AG08395 (cell line): ENCODE results near the gene AGAP1.

Experiments used
- DNase-seq: peaks from one replicate; pipeline ENCODE4 v3.0.0; 2012; ENCODE audit warnings: mixed read lengths, low spot score

AGAP1 gene

DNA sequence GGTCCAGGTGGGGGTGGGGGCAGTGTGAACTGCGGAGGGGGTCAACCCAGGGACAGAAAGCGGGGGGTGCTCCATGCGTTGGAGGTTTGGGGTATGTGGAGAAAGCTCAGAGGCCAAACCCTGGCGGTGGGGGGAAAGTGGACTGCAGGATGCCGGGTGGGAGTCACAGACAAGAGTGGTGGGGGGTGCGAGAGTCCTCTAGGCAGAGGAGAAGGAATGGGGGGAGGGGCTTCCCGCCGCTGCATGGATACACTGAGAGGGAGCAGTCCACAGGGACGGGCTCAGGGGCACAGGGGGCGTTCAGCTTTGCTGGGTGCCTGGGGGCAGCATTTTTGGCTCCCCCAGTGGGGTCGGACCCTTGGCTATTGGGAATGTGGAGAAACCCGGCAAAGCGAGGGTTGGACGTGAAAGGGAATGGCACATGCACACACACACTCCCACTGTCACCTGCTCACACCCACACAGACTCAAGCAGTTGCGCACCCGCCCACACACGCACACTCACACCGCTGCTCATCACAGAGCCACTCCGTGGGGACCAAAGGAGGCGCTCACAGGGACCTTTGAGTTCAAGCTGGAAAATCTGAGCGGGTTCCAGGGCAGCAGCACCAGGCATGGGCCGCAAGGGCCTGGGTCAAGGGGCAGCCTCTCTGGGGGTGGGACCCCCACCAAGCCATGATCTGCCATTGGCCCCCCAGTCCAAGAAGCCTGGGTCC, 666.7 kb downstream of the AGAP1 start:
- DNase-seq: no peak

DNA sequence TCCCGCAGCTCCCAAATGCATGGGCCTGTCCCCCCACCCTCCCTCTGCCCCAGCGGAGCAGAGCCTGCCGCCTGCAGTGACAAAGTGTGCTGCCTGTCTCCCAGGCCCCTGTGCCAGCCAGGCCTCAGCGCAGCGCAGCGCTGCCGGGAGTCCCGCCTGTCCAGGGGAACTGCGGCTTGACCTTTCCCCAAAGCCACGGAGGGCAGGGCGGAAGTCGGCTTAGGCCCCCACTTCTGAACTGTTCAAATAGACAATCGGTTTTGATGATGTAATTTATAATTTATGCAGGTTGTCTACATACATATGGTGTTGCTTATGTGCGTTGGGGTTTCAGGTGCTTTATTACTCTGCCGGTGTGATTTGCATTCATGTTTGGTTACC, 667.2 kb downstream of the AGAP1 start:
- DNase-seq: no peak

DNA sequence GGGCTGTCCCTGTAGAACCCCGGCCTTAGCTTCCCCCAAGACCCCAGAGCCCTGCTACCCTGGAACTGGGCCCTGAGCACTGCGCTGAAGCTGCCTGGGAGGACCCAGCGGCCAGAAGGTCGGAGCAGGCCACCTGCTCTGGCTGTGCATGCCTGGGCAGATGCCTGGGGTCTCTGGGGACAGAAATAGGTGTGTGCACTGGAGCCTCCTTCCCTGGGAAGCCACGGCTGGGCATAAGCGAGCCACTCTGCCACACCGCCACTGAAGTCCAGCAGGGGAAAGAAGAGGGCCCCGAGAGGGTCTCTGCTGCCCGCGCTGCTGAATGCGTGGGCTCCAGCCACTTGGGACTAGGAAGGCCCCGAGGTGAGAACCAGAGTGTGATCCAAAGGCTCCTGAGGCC, 667.7 kb downstream of the AGAP1 start:
- no peak for DNase-seq

DNA sequence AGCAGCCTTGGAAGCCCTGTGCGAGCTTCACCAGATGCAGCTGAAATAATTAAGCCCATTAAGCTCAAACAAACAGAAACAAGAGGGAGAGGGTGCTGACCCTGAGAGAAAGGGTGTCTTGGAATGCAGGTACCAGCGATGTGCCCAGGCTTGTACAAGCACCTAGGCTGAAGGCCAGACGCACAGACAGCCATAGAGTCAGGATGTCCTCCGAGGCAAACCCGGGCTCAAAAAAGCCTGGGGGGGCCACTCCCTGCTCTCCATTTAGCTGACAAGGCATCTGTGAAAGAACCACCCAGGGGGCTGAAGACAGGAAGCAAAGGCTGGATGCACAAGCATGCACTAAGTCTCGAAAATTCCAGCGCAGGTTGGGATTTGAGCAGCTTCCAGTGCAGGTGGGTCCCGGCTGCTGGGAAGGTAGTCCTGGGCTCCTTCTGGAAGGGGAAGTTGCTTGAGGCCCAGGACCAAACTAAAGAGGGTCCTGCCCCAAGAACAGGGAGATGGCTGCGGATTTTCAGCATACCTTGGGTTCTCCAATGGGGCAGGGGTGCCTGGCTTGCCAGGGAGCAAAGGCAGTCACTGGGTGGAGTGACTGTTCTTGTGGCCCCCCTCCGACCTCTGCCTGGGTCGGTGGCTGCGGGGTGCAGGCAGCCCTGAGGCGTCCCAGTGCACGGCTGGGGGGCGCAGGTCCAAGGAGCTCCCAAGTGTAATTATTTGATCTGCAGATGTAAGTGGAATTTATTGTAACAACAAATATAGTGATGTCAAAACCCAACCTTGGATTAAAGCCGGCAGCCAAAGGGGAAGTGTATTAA, 668.4 kb downstream of the AGAP1 start:
- DNase-seq: no peak

DNA sequence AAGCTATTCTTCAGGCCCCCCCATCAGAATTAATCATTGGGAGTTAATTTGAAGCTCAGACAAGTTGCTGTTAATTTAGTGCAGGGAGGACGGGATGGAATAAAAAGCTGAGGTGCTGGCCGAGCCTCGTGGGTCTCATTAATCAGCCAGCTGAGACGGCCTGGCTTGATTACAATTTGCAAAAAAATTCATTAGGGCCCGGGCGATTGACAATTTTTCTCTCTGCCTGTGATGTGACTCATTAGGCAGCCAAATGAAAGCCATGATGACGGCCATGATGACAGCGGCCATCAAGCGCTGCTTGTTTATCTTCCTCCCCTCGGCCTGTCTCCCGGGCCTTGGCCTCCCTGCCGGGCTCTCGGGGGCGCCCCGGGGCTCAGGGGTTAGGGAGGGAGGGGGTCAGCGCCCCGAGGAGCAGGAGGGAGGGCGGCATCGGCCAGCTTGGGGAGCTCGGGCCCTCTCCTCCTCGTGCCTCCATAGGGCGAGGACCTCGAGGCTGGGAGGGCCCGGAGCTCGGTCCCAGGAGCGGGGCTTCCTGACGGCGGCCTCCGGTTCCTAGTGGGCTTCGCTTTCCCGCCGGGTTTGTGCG, 669.1 kb downstream of the AGAP1 start:
- no peak for DNase-seq

DNA sequence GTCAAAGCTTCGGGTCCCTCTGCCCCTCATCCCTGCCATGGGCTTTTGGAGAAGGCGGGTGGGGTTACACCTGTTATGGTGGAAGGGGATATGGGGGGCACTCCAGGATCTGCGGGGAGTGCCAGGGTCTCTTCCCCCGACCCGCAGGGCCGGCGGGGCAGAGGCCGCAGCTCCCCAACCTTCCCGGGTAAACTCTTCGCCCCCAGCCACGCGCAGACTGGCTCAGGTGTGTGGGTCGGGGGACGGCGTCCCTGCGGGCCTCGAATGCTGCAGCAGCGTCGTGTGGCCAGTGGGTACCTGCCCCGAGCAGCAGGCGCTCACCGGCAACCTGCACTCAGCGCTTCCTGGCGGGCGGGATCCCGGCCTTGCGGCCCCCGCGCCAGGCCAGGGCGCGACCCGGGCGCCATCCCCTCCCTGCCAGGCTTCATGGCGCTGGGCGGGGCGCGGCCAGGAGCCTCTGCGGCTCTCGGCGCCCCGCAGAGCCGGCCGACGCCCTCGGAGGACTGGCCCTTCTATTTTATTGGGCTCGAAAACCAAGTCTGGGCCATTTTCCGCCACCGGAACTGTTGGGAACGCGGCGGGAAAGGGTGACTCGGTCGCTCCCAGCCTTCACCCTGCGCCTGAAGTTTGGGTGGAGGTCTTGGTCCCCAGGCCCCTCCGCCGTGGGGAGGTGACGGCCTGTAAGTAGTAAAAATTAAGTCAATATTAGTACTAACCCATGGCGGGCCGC, 669.8 kb downstream of the AGAP1 start:
- no peak for DNase-seq

DNA sequence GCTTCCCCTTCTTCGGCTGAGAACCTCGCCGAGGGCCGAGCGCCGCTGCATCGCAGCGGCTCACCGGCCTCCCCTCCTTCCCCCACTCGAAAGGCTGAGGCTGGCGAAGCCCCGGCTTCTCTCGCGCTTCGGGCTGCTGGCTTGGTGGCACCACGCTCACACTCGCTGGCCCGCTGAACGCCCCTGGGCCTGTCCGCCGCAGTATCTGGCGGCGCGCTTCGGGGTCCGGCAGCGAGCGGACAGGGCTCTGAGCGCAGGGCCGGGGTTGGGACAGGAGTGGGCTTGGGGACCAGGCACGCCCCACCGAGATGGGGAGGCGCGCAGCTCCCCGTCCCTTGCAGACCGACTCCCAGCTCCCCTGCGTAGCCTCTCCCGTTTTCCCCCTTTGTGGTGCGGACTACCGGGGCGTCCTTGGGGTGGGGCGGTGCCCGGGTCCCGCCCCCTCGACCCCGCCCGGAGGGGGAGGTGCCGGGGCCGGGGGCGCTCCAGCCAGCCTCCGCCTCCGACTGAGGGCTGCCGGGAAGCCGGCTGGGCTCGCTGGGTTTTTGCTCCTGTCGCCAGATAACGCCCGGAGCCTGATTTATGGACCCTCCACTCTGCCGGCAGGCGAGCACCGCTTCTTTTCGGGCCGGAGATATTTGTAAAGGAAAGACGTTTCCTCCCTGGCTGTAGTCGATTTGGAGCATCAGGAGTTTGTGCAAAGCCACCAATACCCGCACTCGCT, 670.5 kb downstream of the AGAP1 start:
- no peak for DNase-seq

DNA sequence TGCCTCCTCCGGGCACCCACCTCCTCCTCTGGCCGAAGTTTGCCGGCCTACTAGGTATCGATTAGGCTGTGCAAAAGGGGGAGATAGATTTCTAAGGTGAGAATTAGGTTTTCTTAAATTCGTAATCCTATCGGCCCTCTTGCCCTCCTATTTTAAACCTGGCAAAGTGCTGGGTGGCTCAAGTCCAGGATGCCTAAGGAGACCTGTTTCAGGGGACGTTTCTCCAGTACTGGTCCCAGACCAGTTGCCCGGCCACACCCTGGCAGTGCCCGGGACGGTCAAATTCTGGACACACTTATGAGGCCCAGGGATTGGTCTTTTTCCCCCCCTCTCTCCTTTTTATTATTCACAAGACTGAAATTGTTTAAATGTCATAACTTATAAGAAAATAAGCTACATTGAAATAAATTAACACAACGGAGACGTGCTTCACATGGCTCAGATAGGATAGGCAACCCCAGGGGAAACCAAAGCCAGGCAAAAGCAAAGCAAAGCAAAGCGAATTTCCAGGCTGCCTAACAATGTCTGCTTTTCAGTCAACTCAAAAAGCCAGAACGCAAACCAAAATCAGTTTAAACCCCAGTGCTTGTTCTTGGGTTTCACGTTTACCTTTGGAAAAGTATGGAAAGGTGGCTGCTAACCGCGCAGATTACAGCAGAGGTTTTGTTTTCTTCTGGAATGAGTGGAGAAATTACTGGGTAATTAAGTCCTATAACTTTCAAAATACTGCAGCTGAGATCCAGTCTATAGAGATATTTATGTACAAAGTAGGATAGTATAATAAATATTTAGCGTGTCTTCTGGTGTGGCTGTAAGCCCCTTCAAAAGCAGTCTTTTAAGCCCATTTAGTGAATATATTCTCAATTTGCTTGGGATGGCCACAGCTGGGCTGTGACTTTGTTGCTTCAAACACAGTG, 671.3 kb downstream of the AGAP1 start:
- no peak for DNase-seq

DNA sequence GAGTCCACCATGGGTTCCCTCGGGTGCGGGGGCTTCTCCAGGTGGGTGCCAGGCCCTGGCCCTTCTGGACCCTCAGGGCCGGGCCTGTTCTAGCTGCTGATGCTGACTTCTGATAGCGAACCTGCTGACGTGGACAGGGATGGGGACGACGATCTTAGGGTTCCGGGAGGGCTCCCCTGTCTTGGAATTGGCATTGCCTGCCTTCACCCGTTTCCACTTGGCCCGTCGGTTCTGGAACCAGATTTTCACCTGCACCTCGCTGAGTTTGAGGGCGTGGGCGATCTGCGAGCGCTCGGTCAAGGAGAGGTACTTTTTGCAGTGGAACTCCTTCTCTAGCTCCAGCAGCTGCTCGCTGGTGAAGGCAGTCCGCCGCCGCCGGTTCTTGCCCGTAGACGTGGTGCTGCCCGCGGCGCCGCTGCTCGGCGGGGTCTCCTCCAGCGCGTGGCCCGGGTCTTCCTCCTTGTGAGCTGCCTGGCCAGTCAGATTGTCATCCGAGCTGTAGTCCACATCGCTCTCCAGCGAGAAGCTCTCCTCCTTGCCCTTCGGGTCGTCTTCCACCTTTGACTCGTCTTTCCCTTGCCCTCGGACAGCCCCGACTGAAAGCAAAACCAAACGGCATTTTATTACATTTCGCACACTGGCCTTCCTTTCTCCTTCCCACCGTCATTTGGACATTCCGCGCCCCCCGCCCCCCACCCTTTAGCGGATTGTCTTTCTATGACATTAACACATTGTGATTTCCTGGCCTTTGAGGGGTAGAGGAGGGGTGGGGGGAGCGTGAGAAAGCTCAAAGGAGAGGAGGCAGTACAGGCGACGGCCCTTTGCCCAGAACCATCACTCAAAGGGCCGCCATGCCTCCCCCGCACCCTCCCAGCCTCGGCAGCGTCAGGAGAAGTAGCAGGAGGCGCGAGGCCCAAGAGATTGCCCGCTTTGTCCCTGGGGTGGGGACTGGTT, 672.3 kb downstream of the AGAP1 start:
- DNase-seq: no peak

DNA sequence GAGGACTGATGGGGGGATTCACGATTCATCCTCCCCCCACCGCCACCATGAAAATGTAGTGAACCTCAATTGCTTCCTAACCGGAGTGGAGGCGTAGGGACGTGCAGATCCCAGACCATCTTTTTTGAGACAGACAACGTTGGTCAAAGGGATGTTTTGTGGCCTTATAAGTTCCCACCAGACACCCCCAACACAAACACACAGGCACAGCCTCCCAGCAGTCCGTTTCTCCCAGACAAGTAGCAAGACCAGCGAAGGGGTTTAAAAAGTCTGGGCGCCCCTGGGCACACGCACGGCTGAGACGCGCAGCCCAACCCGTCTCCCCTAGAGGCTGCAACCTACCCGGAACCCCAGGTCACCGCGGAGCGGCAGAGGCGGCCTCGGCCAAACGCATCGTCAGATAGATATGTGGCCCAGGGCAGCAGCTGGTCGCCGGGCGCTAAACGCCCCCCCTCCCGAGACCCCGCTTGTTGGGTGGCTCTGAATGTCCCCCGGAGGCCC, 673.0 kb downstream of the AGAP1 start:
- DNase-seq: no peak

DNA sequence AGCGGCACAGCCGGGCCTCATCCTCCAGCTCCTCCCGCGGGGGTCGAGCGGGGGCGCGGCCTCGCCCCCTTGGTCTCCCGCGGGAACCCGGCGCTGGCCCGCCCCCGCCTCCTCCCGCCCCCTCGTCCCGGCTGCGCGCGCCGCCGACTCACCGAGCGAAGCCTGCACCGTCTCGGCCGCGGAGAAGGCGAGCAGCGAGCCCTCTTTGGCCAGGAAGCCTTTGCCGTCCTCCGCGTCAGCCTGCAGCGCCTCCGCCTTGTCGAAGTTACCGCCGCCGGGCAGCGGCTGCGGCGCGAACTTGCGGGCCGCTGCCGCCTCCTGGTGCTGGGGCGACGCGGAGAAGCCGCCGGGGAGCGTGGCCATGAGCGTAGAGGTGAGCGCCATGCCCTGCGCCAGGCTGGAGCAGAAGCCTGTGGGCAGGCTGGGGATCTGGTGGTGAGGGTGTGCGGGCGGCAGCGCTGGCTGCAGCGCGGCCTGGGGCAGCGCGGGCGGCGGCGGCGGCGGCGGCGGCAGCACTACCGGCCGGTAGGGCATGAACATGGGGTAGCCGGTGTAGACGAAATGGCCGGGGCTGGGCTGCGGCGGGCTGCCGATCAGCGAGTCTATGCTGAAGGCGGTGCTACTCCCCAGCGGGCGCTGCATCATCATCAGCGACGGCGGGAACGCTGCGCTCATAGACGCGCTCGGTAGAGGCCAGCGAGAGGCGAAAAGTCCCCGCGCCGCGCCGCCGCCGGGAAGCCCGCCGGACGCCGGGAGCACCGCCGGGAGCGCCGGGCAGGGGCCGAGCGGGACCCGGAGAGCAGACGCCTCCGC, 673.7 kb downstream of the AGAP1 start:
- DNase-seq: peak; percentile 35

DNA sequence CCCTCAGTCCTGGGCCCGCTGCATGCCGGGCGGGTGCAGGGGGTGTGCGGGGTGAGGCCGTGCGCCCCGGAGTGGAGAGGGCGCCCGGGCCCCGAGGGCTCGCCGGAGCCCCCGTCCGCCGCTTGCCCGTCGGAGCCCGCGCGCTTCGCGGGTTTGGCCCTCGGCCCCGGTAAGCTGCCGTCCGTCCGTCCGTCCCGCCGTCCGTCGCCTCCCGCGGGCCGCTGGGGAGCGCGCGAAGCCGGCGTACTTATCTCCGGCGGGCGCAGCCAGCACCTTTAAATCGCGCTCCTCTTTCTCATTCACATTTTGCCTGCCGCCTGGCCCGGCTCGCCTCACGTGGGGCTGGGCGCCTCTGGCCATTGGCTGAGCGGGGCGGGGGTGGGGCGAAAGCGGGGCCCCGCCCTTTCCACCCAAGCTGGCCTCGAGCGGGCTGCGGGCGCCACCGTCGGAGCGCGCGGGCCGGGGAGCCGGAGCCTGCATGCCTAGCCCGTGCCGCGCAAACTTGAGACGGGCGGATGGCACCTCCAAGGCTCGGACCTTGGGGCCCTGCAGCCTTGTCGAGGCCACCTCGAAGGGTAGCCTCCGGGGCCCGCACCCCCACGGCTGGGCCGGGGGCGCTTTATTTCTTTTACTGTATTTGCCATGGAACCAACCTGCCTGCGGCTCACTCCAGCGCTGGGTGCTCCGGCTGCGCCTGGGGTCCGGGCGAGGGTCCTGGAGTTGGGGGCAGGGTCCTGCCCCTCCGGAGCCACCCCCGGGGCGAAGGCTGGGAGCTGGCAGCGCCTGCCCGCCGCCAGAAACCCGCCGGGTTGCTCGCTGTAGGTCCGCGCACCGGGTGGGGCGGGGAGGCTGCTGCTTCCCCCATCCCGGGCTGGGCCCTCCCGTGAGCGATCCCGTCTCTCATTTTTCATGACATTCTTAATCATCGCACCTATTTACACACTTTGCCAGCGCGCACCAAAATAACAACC, 674.6 kb downstream of the AGAP1 start, which contains the start of gene GBX2:
Gene GBX2, minus strand, starts transcription at position 277 of the 971 bp plus-strand sequence. CDS start 415 bp downstream, outside the sequence.
- peak; percentile 75 for DNase-seq

DNA sequence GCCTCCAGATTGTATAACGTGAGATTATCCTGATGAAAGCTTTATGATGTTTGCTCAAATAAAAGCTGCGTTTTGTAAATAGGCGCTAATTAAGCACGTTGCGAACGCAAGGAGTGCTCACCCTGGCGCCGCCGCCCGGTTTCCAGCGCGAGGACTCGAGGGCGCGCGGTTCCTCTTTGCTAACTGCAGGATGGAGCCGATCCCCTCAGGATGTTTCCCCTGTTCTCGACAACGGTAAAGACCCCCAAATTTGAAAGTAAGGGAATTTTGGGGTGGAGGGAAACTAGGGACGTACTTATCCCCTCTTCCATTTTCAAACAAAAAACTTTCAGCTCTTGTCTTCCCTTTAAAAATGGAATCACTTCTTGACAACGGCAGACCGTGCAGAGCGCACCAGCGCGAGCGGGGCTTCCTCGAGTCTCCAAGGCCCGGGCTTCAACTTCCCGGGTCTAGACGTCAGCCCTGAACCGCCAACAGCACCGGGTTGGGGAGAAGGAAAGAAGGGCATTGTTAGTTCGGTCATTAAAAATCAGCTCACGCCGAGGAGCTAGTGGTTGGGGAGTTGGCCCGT, 675.4 kb downstream of the AGAP1 start:
- DNase-seq: no peak

DNA sequence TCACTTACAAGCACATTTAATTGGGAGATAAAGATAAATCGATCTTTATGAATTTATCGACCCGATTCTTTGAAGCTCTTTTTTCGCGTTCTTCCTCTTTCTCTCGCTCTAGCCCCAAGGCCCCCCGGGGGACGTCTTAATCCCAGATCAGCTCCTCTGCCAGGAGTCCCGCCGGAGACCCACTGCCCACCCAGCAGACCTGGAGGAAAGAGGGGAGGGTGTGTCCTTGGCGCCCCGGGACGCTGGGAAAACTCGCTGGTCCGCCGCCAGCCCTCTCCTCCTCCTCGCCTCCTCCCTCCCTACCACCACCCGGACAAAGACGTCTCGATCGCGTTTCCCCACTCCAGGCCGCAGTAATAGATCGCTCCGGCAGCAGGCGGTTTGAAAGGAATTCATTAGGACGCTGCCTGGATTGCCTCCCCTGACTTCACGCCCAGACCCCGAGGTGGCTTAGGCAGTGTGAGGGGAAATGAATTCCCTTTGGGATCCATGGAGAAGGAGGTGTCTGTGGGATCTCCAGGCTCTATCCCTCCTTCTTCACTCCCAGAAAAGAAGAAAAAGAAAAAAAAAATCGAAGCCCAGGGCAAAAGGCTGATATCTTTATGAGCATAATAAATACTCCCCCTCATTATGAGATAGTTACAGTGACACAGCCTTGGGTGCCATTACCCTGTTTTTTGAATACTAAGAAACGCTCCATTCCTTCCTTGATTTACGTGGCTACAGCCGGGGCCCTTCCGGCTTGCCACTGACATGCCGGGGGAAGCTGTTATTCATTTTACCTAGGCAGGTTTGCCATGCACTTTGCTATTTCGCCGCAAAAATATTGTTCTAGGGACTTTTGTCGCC, 676.1 kb downstream of the AGAP1 start:
- no peak for DNase-seq

DNA sequence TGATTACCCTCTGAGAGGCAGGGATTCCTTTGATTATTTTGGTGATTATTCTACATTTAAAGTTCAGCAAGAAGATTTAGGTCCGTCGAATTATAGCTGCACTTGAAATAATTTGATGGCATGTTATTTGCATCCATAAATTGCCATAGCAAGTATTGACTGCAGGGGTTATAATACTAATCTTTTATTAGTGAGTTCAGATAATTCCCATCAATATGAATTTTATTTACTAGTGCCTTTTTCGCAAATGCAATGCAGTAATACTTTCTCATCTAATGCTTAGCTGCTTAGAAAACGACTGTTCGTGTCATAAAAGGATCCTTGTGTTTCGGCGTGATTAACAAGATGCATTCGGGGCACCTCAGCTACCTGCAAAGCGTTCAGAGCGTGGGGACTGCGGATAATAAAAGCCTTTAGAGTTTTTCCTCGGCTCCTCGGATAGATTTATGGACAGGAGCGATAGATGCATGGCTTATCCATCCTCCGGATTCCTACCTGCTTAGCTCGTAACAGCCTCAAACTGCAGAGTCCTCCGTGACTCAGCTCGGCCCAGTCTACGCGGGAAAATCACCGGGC, 676.8 kb downstream of the AGAP1 start:
- DNase-seq: no peak
